CD14-positive monocyte (primary cell): ENCODE measurements around the gene FAM171A1. TPM values are rescaled to one million over a fixed set of nuclear protein-coding genes. Genes with fewer than 3 reads are reported as not detected.
A peak's percentile ranks its signal among the peaks of the same experiment; 100 is the strongest.

Experiments
- DNase-seq, 3 donors: peaks; one replicate each; pipeline ENCODE4 v3.0.0-alpha.2; 2011 to 2022
- H2AFZ ChIP-seq: 2 replicates; pipeline ENCODE4 v1.6.0; 2012; ENCODE audit warnings: mild to moderate bottlenecking, low read depth, low read length, inconsistent platforms; ENCODE audit not compliant: insufficient read depth, poor library complexity, severe bottlenecking
- H3K27ac ChIP-seq, 2 donors: 1 replicate in 1 of 2; 2 replicates in 1 of 2; pipeline ENCODE4 v1.5.1; 2012 to 2013; ENCODE audit warnings: low read length in 2 of 2, control low read depth in 1 of 2, inconsistent platforms in 1 of 2, low read depth in 1 of 2, mild to moderate bottlenecking in 1 of 2
- H3K27me3 ChIP-seq, 2 donors: one replicate each; pipeline versions ENCODE4 v1.6.0 to v1.6.1; 2011 to 2013; ENCODE audit warnings: low read length in 2 of 2; ENCODE audit not compliant: control insufficient read depth in 2 of 2, insufficient read depth in 2 of 2
- H3K36me3 ChIP-seq, 2 donors: replicated peaks in 1 of 2; 1 replicate in 1 of 2; 2 replicates in 1 of 2; pipeline versions ENCODE4 v1.5.1 to v1.6.1; 2012 to 2013; ENCODE audit warnings: low read length in 2 of 2, control low read depth in 1 of 2, inconsistent platforms in 1 of 2, mild to moderate bottlenecking in 1 of 2; ENCODE audit not compliant: insufficient read depth in 2 of 2, control insufficient read depth in 1 of 2
- H3K4me1 ChIP-seq, 2 donors: 1 replicate in 1 of 2; 2 replicates in 1 of 2; pipeline versions ENCODE4 v1.5.1 to v1.6.1; 2012 to 2013; ENCODE audit warnings: low read length in 2 of 2, control low read depth in 1 of 2, inconsistent platforms in 1 of 2, mild to moderate bottlenecking in 1 of 2, moderate library complexity in 1 of 2; ENCODE audit not compliant: insufficient read depth in 2 of 2, control insufficient read depth in 1 of 2
- H3K4me2 ChIP-seq: replicated peaks from 2 replicates; pipeline ENCODE3; 2012; ENCODE audit warnings: low read length, moderate library complexity, mild to moderate bottlenecking; ENCODE audit not compliant: poor library complexity, severe bottlenecking; ENCODE audit errors: extremely low read depth
- H3K4me3 ChIP-seq, 3 experiments: fragments of 200-600 bp in 1 of 3; sonication (generic) in 1 of 3; replicated peaks in 1 of 3; 1 replicate in 2 of 3; 2 replicates in 1 of 3; pipeline ENCODE4 v1.5.1; 2011 to 2013; ENCODE audit warnings: low read length in 3 of 3, mild to moderate bottlenecking in 3 of 3, control low read depth in 2 of 3, low read depth in 2 of 3, inconsistent platforms in 1 of 3, moderate library complexity in 1 of 3
- H3K79me2 ChIP-seq: 2 replicates; pipeline ENCODE4 v1.6.0; 2012; ENCODE audit warnings: mild to moderate bottlenecking, control low read depth, inconsistent platforms, low read length, moderate library complexity; ENCODE audit not compliant: insufficient read depth
- H3K9ac ChIP-seq: 2 replicates; pipeline ENCODE4 v1.6.0; 2017; ENCODE audit warnings: low read length, mild to moderate bottlenecking; ENCODE audit not compliant: insufficient read depth, poor library complexity, severe bottlenecking
- H3K9me3 ChIP-seq, 2 donors: replicated peaks in 1 of 2; 1 replicate in 1 of 2; 2 replicates in 1 of 2; pipeline versions ENCODE4 v1.5.1 to v1.6.1; 2012 to 2013; ENCODE audit warnings: low read length in 2 of 2, control low read depth in 1 of 2; ENCODE audit not compliant: control insufficient read depth in 1 of 2, insufficient read depth in 1 of 2
- H4K20me1 ChIP-seq: 2 replicates; pipeline ENCODE4 v1.6.0; 2012; ENCODE audit warnings: mild to moderate bottlenecking, low read length, control low read depth, moderate library complexity; ENCODE audit not compliant: insufficient read depth
- H3K27ac Mint-ChIP-seq, 7 donors: one replicate each; pipeline ENCODE4 v1.8.0; 2020; ENCODE audit warnings: mild to moderate bottlenecking in 7 of 7, mixed read lengths in 7 of 7, moderate library complexity in 6 of 7, inconsistent platforms in 2 of 7
- H3K27me3 Mint-ChIP-seq, 3 donors: one replicate each; pipeline ENCODE4 v1.8.0; 2021 to 2022; ENCODE audit warnings: low read depth in 3 of 3, mild to moderate bottlenecking in 3 of 3, mixed read lengths in 3 of 3, moderate library complexity in 3 of 3, inconsistent platforms in 1 of 3
- H3K36me3 Mint-ChIP-seq, 2 donors: one replicate each; pipeline ENCODE4 v1.8.0; 2020; ENCODE audit warnings: mixed read lengths in 2 of 2, inconsistent platforms in 1 of 2, mild to moderate bottlenecking in 1 of 2
- H3K4me1 Mint-ChIP-seq: one replicate; pipeline ENCODE4 v1.8.0; 2020; ENCODE audit warnings: mild to moderate bottlenecking, mixed read lengths
- H3K4me3 Mint-ChIP-seq, 2 donors: one replicate each; pipeline ENCODE4 v1.8.0; 2020; ENCODE audit warnings: mild to moderate bottlenecking in 2 of 2, mixed read lengths in 2 of 2, moderate library complexity in 1 of 2
- H3K9me3 Mint-ChIP-seq, 7 donors: one replicate each; pipeline ENCODE4 v1.8.0; 2020 to 2022; ENCODE audit warnings: mixed read lengths in 7 of 7, mild to moderate bottlenecking in 6 of 7, moderate library complexity in 6 of 7, inconsistent platforms in 2 of 7
- CTCF ChIP-seq: fragments of 200-600 bp; IDR thresholded peaks from one replicate; pipeline ENCODE4 v1.8.0; 2022; ENCODE audit warnings: antibody characterized with exemption, mild to moderate bottlenecking
- WGBS: methylation state at CpG from one replicate; pipeline ENCODE4 v1.1.5; 2013; ENCODE audit warnings: missing lambda C conversion rate; ENCODE audit not compliant: insufficient coverage; 5-methylcytosine and 5-hydroxymethylcytosine counted together
- intact Hi-C, 2 donors: fragments of 100-400 bp; cut with micrococcal nuclease; formaldehyde crosslinking; loops; one replicate each; pipeline versions ENCODE4 v1.15.0 to v1.15.1; 2023
- polyA plus RNA-seq, 3 donors: library from polyadenylated mRNA; depleted of rRNA in 1 of 3; unstranded in 2 of 3; stranded (reverse) in 1 of 3; fragments of 300-500 nt in 2 of 3; fragments of >200 nt in 1 of 3; fragmentation: Illumina TruSeq in 2 of 3; gene quantifications; 1 replicate in 2 of 3; 2 replicates in 1 of 3; pipeline ENCODE4 v1.2.3, GENCODE V29; 2012 to 2021

The FAM171A1 gene
- polyA plus RNA-seq, 3 donors, result not detected

- no peaks in the 10 kb centered on the region for H3K27me3 ChIP-seq
- no peaks in the 10 kb centered on the region for H3K9me3 ChIP-seq
- no peak overlapping the region for H3K27ac ChIP-seq
- no peaks in the 10 kb centered on the region for H4K20me1 ChIP-seq
- no peak overlapping the region for H2AFZ ChIP-seq
- DNase-seq, result no peak
- no peak overlapping the region for H3K9ac ChIP-seq
- no peak overlapping the region for H3K4me3 ChIP-seq
- 55% methylated on average over 4 of the region's 4 CpGs for WGBS
- peaks cover 0 to 2% of the 10 kb centered on the region in 2 donors for H3K4me1 ChIP-seq
- H3K36me3 ChIP-seq, result no peaks in the 10 kb centered on the region
- intact Hi-C loops, result no loop called here
- no peak for TF ChIP-seq CTCF
- H3K36me3 Mint-ChIP-seq, result no peaks in the 10 kb centered on the region
- no peak overlapping the region for H3K4me3 Mint-ChIP-seq
- H3K27ac Mint-ChIP-seq, result peak overlapping the region in 2 of 7 donors; percentile 11 to 68
- peaks cover 10% of the 10 kb centered on the region for H3K4me1 Mint-ChIP-seq
- no peak overlapping the region for H3K4me2 ChIP-seq
- no peaks in the 10 kb centered on the region for H3K79me2 ChIP-seq
- H3K9me3 Mint-ChIP-seq, result peaks cover 0 to 5% (median 4%) of the 10 kb centered on the region in 7 donors
- H3K27me3 Mint-ChIP-seq, result peaks cover 4 to 11% (median 5%) of the 10 kb centered on the region in 3 donors
Observed at GRCh38 chr10:15290150-15290549, 80.9 kb downstream of the FAM171A1 start.

- DNase-seq, result no peak
- no CpG with 5 or more reads among the region's 4 CpGs for WGBS
- H4K20me1 ChIP-seq, result no peaks in the 10 kb centered on the region
Observed at GRCh38 chr10:15280974-15281373, 90.1 kb downstream of the FAM171A1 start.

More at GRCh38 chr10:15280974-15281373, 90.1 kb downstream of the FAM171A1 start:
- no peaks in the 10 kb centered on the region for H3K79me2 ChIP-seq
- no peak for TF ChIP-seq CTCF
- no peak overlapping the region for H2AFZ ChIP-seq
- no peak overlapping the region for H3K9ac ChIP-seq
- no peak overlapping the region for H3K4me3 Mint-ChIP-seq
- H3K4me1 ChIP-seq, result no peaks in the 10 kb centered on the region
- no peaks in the 10 kb centered on the region for H3K9me3 ChIP-seq
- no peak overlapping the region for H3K4me2 ChIP-seq
- no peaks in the 10 kb centered on the region for H3K36me3 ChIP-seq
- H3K27ac ChIP-seq, result no peak overlapping the region
- intact Hi-C loops, result no loop called here
- H3K27me3 ChIP-seq, result no peaks in the 10 kb centered on the region
- H3K9me3 Mint-ChIP-seq, result peaks cover 0 to 2% (median 0%) of the 10 kb centered on the region in 7 donors
- peak overlapping the region in 1 of 7 donors; percentile 36 for H3K27ac Mint-ChIP-seq
- H3K36me3 Mint-ChIP-seq, result no peaks in the 10 kb centered on the region
- peaks cover 3% of the 10 kb centered on the region for H3K4me1 Mint-ChIP-seq
- peaks cover 2 to 3% (median 3%) of the 10 kb centered on the region in 3 donors for H3K27me3 Mint-ChIP-seq
- H3K4me3 ChIP-seq, result no peak overlapping the region
